ENCODE results near the gene SMIM5. TPM values are rescaled to one million over a fixed set of nuclear protein-coding genes. Genes with fewer than 3 reads are reported as not detected.

SMIM5 gene
- total RNA-seq = not detected in 2 replicates

DNA sequence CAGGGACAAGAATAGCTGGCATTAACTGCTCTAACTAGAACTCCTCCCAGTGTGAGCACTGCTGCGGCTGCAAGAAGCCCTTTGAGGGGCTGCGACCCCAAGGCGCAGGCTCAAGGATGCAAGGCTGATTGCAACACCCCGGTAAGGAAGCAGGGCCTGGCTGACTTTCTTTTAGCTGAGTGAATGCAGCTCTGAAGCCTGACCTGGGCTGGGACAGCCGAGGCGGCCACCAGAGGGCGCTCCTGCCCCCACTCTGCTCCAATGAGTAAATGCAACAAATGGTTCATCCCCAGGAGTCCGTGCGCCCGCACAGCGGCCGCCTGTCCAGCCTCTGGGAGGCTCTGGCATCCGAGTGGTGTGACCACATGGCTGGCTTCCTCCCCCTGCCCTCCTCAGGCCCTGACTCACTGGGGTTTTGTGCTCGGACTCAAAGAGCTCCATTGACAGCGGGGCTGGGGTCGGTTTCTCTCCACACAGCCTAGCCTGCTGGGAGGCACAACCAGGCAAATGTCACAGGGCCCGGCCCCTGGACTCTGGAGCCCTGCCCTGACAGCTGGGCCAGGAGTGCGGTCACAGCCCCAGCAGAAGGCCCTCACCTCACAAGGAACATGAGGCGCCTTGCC lies at the start of gene SMIM5:
SMIM5 (plus strand) TSS at position 572 of the 623 bp plus-strand sequence. CDS start 6,768 bp downstream, outside the sequence.

GRCh38 chr17:75587675-75588595 lies 45.3 kb upstream of the SMIM5 start, which contains the start of gene MYO15B:
MYO15B (plus strand) TSS chr17:75587800; CDS start chr17:75588058, 258 bp downstream.

GRCh38 chr17:75666959-75667790 lies 33.9 kb downstream of the SMIM5 start, which contains the start of the genes RECQL5 and SAP30BP:
RECQL5 (minus strand) TSS chr17:75667154; CDS start chr17:75666557, 597 bp downstream.
SAP30BP (plus strand) TSS chr17:75667338; CDS start chr17:75667373, 35 bp downstream.

Other genes starting within 250 kb of the SMIM5 start
- 41.0 and 50.4 TPM in 2 replicates for gene GRB2, start 227.8 kb upstream of the SMIM5 start, total RNA-seq
- 21.0 and 29.6 TPM in 2 replicates for gene TMEM94, start 176.8 kb upstream of the SMIM5 start, total RNA-seq
- gene CASKIN2, start 117.9 kb upstream of the SMIM5 start, total RNA-seq = 3.8 and 4.9 TPM in 2 replicates
- 5.9 and 8.2 TPM in 2 replicates for gene TSEN54, start 116.9 kb upstream of the SMIM5 start, total RNA-seq
- 0.47 and 0.52 TPM in 2 replicates for gene LLGL2, start 107.7 kb upstream of the SMIM5 start, total RNA-seq
- gene MYO15B, start 45.6 kb upstream of the SMIM5 start, total RNA-seq = 3.9 and 13.5 TPM in 2 replicates
- gene RECQL5, start 33.7 kb downstream of the SMIM5 start, total RNA-seq = 20.8 and 23.8 TPM in 2 replicates
- 52.6 and 53.8 TPM in 2 replicates for gene SAP30BP, start 33.9 kb downstream of the SMIM5 start, total RNA-seq
- under 0.01 and 0.60 TPM in 2 replicates for gene ITGB4, start 88.0 kb downstream of the SMIM5 start, total RNA-seq
- gene GALK1, start 131.8 kb downstream of the SMIM5 start, total RNA-seq = 35.4 and 54.4 TPM in 2 replicates
- 11.4 and 12.3 TPM in 2 replicates for gene UNK, start 151.4 kb downstream of the SMIM5 start, total RNA-seq
- 1.6 and 2.5 TPM in 2 replicates for gene UNC13D, start 211.0 kb downstream of the SMIM5 start, total RNA-seq
- gene WBP2, start 221.9 kb downstream of the SMIM5 start, total RNA-seq = 22.7 and 36.3 TPM in 2 replicates
- 8.4 and 23.0 TPM in 2 replicates for gene TRIM47, start 245.1 kb downstream of the SMIM5 start, total RNA-seq